IPS-18c (cell line): ENCODE results near the gene TSC22D3.
"Not testable (repeated sequence)": the region's sequence is repeated elsewhere in the genome, so short reads cannot be mapped to it uniquely, and the experiment has no call there.

Experiments
- H3K4me3 ChIP-seq: 2 replicates; pipeline ENCODE4 v1.7.0; 2013; ENCODE audit warnings: low read depth, mild to moderate bottlenecking, low read length, moderate library complexity; ENCODE audit not compliant: insufficient read depth
- H3K9me3 ChIP-seq: one replicate; pipeline ENCODE4 v1.6.1; 2013; ENCODE audit warnings: mild to moderate bottlenecking, low read length, moderate library complexity; ENCODE audit not compliant: control insufficient read depth, insufficient read depth

TSC22D3 gene

DNA sequence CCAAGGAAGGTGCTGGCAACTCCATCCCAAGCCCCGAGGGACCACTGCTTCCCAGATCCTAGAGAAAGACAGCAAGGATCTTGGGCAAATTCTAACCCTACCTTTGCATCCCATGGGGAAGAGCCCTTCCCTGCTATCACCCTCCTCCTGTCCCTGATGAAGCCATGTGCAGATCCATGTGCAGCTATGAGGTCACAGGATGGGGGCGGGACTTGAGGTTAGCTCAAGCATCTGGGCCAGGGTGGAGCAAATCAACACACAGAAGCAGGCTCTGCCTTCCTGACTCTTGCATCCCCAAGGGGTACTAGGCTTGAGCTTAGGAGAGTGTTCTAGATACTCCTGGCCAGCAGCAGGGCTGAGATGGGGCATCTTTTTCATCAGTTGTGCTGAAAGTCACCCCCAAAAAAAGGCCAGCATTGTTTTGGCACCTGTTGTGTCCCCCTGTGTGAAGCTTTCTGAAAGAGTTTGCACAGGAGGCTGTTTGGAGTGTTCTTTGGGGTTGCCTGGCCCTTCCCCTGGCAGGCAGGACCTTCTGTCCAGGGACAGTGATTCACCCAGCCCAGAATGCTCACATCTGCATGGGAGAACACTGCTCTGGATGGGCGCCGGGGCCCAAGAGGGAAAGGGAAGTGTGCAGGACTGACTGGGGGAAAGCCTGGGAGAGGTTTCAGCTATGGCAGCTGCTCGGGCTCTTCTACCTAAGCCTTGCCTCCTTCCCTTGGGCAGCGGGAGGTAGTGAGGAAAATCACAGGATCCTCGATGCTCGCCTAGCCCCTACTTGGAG lies 96.4 kb downstream of the TSC22D3 start:
- Histone ChIP-seq H3K9me3 (no peaks in the 10 kb centered on the region), H3K4me3 (no peak overlapping the region)

DNA sequence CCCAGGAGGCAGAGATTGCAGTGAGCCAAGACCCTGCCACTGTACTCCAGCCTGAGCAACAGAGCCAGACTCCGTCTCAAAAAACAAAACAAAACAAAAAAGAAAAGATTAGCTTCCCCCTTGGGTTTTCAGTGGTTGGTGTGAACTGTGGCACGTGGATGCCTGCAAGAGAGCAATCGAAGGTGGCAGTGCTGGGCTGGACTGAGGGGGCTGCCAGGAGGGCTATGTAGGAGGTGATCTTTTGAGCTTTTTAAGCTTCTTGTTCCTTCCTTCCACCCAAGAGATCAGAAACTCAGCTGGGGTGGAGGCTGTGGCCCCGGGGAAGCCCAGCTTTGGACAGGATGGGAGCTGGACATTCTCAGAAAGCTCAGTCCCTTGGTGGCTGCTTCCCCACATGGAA lies 97.7 kb downstream of the TSC22D3 start:
- no peaks in the 10 kb centered on the region for H3K9me3 ChIP-seq
- no peak overlapping the region for H3K4me3 ChIP-seq

DNA sequence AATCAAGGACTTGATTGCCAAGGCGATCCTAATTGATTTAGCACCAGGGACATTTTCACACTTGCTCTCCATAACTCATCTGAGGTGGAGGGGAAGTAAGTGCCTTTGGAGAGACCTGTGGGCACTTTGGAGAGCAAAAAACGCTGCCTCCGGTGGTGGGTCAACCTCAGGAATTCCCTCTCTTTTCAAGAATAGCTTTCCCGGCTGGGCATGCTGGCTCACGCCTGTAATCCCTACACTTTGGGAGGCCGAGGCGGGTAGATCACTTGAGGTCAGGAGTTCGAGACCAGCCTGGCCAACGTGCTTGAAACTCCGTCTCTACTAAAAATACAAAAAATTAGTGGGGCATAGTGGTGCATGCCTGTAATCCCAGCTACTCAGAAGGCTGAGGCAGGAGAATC lies 98.1 kb downstream of the TSC22D3 start:
- Histone ChIP-seq H3K9me3 (no peaks in the 10 kb centered on the region), H3K4me3 (no peak overlapping the region)

DNA sequence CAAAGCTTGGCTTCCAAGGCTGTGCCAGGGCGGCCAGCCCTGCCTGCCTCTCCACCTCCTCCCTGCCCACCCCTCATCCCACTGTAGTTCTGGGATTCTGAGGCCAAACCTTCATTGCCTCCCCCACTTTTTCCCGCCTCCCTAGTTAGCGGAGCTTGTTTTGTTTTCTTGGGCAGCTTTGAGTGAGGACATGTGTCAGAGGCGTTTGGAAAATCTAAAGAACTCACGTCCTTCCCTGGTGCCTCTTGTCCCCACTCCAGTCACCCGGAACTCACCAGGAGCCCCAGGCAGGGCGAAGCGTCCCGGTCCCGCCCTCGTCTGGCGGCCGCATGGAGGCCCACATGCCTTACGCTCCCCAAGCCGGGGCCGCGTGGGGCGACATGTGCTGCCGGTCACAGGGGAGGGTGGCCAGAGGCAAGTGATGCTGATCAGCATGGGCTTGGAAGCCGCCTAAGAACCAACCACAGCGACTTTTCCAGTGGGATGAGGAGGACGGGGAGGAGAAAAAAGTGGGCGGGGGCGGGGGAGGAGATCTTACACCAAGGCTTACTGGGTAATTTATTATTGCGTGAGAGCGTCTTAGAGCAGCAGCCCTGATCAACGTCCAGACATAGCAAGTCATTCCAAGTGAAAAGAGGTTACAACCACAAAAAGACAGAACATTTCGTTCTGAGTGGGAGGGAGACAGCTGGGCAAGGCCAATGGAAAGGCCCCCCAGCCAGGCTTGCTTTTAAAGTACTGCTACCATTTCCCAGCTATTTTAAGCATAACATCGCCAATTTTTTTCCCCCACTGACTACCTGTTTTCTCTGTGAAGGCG lies 98.8 kb downstream of the TSC22D3 start:
- Histone ChIP-seq H3K4me3 (no peak overlapping the region), H3K9me3 (no peaks in the 10 kb centered on the region)

DNA sequence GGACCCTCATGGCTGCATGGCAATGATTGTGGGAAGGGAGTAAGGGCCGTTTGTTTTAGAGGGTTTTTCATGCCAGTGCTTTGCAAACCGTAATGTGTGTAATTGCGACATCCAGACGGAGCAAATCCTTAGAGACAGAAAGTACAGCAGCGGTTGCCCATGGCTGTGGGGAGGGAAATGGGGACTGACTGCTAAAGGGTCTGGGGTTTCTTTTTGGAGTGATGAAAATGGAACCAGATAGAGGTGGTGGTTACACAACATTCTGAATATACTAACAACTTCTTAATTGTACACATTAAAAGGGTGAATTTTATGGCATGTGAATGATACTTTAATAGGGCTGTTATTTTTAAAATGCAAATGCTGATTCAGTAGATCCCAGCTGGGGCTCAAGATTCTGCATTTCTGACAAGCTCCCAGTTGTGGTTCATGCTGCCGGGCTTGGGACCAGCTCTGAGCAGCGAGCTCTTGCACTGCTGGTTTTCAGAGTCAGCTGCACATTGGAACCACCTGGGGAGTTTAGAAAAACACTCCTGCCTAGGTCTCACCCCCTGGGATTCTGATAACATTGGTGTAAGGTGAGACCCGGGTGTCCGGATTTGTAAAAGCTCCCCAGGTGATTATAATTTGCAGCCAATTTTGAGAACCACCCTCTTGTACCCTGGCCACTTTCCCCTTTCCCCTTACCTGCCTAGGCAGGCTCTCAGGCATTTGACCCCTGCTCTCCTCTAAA lies 99.6 kb downstream of the TSC22D3 start:
- no peaks in the 10 kb centered on the region for H3K9me3 ChIP-seq
- no peak overlapping the region for H3K4me3 ChIP-seq

DNA sequence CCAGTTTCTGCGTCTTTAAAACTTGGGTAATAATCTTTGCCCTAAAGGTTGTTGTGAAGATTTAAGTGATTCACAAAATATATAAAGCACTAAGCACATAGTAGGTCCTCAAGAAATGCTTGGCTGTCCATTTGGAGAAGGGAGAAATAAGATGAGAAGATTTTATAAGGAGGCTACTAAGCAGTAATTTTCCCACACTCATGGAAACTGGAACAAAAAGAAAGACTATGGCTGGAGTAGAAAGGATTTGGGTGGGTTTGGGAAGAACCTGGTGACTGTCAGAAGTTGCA lies 100.3 kb downstream of the TSC22D3 start:
- H3K4me3 ChIP-seq: no peak overlapping the region
- no peaks in the 10 kb centered on the region for H3K9me3 ChIP-seq

DNA sequence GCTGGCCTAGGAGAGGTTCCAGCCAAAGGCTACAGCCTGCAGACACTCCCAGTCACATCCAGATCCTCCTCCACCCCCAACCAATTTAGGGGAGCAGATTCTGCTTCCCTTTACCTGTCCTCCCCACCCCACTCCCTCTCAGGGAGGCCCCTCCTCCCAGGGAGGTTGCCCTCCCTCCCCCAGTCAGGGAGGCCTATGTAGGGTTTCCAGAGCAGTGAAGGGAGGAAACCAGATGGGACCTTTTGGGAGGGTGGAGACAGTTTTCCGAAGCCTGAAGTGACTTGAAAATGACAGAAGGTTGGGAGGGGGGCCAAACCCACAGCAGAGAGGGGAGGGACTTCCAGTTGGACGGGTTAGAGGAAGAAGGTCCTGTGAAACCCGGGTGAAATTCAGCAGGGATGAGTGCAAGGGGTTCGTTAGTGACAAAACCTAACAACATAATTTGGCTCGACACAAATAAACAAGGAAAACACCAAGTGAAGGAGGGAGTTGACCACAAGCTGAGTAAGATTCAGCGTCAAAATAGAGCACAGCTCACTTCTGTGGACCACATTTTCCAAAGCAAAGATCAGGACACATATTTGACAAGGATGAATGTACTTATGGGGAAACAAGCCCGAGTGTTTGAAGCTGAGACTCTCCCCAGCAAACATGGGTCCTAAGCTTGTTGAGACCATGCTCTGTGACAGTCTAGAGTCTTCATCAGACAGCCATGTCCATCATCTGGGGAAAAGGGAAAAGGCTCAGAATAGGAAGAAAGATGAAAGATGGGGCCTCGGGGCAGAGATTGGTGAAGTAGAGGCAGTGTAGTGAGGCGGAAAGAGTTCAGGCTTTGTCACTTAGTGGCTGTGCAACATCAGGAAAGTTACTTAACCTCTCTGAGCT lies 100.9 kb downstream of the TSC22D3 start:
- no peaks in the 10 kb centered on the region for H3K9me3 ChIP-seq
- H3K4me3 ChIP-seq: no peak overlapping the region

DNA sequence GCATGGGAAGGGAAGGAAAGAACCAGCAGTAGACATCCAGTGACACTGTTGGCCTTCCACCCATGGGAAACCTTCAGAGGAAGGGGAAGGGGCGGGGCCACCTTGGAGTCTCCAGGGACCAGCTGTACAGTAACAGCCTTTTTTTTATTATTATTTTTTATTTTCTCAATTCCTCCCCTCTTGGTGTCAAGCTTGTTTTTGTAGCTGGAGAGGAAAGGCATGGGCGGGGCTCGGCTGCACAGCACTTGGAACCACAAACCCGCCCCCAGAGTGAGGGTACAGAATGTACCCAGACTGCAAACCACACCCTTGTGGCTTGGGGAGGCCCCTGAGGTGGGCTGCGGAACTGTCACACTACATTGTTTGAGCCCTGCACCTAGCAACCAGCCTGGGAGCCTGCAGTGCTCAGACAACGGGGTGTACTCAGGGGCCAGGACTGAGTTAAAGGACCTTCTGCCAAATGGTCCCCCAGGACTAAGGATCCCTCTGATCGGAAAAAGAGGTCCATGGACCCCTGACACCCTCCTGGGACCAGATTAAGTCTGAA lies 101.6 kb downstream of the TSC22D3 start:
- Histone ChIP-seq H3K9me3 (no peaks in the 10 kb centered on the region), H3K4me3 (no peak overlapping the region)

DNA sequence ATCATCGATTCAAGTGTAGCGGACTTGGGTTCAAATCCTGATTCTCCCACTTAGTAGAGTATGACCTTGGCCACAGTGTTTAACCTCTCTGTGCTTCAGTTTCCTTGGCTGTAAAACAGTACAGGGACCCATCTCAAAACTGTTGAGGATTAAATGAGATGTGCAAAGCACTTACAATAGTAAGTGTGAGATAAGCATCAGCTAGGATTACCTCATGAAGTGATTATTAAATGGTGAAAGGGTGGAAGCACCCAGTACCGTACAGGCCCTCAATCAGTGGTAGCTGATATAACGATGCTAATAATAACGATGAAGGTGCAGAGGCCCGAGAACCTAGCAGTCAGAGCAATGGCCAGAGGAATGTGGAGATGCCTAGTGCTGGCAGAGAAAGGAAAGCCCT lies 102.2 kb downstream of the TSC22D3 start:
- Histone ChIP-seq H3K4me3 (no peak overlapping the region), H3K9me3 (no peaks in the 10 kb centered on the region)

DNA sequence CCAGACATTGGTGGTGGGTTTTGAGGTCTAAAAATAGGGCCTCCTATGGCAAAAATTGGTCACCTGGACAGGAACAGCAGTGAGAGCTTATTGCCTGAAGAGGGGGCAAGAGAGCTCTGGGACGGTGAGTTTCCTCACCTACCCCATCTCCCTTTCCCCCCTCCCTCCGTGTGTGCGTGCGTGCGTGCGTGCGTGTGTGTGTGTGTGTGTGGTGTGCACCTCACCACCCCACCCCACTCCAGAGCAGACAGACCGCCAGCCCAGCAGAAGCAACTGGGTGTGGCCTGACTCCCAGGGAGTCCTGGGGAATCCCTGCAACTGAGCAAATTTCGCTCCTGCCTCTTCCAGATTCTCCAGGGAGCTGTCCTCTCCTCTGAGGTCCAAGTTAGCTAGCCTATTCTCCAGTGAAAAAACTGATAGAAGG lies 102.6 kb downstream of the TSC22D3 start:
- Histone ChIP-seq H3K9me3 (no peaks in the 10 kb centered on the region), H3K4me3 (no peak overlapping the region)

DNA sequence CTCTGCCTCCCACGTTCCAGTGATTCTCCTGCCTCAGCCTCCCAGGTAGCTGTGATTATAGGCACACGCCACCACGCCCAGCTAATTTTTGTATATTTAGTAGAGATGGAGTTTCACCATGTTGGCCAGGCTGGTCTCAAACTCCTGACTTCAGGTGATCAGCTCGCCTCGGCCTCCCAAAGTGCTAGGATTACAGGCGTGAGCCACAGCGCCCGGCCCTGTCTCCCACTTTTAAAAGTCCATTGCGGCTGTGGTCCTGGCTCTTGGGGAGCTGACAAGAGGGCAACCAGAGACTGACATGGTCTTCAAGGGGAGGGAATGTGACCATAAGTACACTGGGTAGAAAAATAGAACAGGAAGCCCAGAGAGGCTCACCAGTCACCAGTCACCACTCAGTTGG lies 104.3 kb downstream of the TSC22D3 start:
- H3K9me3 ChIP-seq, H3K4me3 ChIP-seq: not testable (repeated sequence)

DNA sequence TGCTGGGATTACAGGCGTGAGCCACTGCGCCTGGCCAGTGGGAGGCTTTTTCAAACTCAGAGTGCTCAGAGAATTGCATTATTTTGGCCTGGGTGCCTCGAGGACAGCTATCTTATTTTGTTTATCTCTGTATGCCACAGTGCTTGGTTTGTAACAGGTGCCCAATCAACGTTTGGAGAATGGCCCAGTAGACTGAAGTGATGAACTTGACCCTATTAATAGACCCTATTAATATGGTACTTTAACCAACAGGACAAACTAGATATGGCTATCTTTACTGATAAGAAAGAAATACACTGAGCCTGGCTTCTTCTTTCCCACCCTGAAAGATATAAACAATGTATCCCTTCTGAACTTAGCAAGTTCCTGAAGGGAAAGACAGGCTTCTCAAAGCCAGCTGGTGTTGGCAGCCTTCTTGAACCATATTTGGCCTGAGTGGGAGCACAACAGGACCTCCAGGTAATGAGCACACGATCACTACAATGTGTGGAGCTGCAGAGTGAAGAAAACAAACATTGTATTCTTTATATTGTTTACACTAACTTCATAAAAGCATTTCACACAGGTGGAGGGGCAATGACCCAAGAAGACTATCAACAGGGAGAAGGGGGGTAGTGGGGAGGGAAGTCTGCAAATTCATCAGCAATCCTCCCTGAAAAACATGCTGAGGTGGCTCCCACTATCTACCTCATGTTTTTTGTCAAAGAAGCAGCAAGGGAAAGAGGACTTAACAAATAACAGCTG lies 105.5 kb downstream of the TSC22D3 start:
- Histone ChIP-seq H3K4me3 (no peak overlapping the region), H3K9me3 (no peaks in the 10 kb centered on the region)

DNA sequence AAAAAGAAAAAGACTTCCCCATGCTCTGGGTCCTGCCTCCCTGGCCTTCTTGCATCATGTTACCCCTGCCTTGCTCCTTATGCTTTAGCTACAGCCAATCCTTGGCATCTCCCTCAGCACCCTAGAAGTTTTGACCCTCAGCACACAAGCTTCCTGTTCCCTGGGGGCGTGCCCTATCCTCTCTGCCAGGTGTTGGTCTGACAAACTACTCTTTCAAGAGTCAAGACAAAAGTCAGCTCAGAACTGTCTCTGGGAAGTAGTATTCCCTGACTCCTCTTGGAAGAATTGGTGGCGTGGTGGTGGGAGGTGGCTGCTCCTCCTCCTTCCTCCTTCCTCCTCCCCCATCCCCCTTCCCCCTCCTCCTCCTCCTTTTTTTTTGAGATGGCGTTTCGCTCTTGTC lies 106.3 kb downstream of the TSC22D3 start:
- no peak overlapping the region for H3K4me3 ChIP-seq
- no peaks in the 10 kb centered on the region for H3K9me3 ChIP-seq

DNA sequence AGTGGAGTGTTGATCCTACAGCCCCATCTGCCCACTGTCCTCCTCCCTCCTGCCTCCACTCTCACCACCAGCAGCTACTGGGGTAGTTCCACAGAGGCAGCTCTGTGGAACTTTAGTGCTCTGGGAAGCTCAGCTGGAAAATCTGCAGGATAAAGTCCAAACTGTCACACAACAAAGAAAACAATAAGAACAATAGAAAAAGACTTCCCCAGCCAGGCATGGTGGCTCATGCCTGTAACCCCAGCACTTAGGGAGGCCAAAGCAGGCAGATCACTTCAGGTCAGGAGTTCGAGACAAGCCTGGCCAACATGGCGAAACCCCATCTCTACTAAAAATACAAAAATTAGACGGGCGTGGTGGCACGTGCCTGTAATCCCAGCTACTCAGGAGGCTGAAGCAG lies 106.9 kb downstream of the TSC22D3 start:
- not testable (repeated sequence) for H3K4me3 ChIP-seq, H3K9me3 ChIP-seq

DNA sequence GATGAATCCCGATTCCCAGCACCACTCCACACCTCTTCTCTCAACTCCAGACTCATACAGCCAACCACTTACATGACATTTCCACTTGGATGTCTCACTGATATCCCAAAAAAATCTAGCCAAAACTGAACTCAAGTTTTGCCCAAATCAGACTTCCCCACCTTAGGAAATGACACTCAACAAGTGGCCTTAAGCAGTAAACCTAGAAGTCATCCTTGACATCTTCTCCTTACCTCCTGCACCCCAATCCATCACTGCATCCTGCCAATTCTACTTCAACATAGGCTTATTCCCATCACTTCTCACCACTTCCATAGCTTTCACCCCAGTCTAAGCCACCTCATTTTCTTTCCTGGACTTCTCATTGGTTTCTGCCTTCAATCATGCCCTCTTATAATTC lies 108.2 kb downstream of the TSC22D3 start:
- no peak overlapping the region for H3K4me3 ChIP-seq
- no peaks in the 10 kb centered on the region for H3K9me3 ChIP-seq

DNA sequence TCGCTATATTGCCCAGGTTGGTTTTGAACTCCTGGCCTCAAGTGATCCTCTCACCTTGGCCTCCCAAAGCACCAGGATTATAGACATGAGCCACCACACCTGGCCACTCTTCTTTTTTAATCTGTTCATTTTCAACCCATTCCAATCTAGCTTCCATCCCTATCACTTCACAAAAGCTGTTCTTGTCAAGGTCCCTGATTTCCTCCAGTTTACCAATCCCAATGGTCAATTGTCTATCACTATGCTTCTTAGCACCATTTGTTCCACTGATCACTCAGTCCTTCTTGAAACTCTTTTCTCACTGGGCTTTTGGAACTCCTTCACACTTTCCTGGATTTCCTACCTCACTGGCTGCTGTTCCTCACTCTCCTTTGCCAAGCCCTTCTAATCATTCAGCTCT lies 108.7 kb downstream of the TSC22D3 start:
- Histone ChIP-seq H3K9me3 (no peaks in the 10 kb centered on the region), H3K4me3 (no peak overlapping the region)
